SK-N-SH treated with all-trans-retinoic acid at 6 μM for 48 hours (cell line): ENCODE results near the gene PLA2G4A.

Source experiments
- ATAC-seq: fragments of 200-7000 bp; cut with Tn5 transposase; 3 replicates; pipeline ENCODE4 v1.9.1; 2020; ENCODE audit warnings: mild to moderate bottlenecking, moderate library complexity
- ARNTL ChIP-seq: fragments of 450-650 bp; formaldehyde crosslinking; IDR thresholded peaks from 2 replicates; pipeline ENCODE4 v1.5.0; 2020; ENCODE audit warnings: low read depth, mild to moderate bottlenecking, moderate library complexity, borderline replicate concordance
- BACH2 ChIP-seq: fragments of 250-450 bp; sonication (Bioruptor Pico); IDR thresholded peaks from 2 replicates; pipeline ENCODE4 v1.9.0; 2021; ENCODE audit warnings: mild to moderate bottlenecking, borderline replicate concordance
- CSDC2 ChIP-seq: fragments of 250-450 bp; sonication (Bioruptor Pico); IDR thresholded peaks from 2 replicates; pipeline ENCODE4 v1.5.0; 2020; ENCODE audit warnings: mild to moderate bottlenecking, moderate library complexity
- ESRRG ChIP-seq: fragments of 250-450 bp; sonication (Bioruptor Pico); IDR thresholded peaks from 2 replicates; pipeline ENCODE4 v1.6.1; 2021; ENCODE audit warnings: mild to moderate bottlenecking
- GLIS3 ChIP-seq: fragments of 250-450 bp; sonication (Bioruptor Pico); IDR thresholded peaks from 2 replicates; pipeline ENCODE4 v1.5.0; 2020; ENCODE audit warnings: mild to moderate bottlenecking, moderate library complexity
- ISL1 ChIP-seq: fragments of 250-450 bp; sonication (Bioruptor Pico); IDR thresholded peaks from 2 replicates; pipeline ENCODE4 v2.1.2; 2022; ENCODE audit warnings: mild to moderate bottlenecking, moderate library complexity
- OSR1 ChIP-seq: fragments of 250-450 bp; sonication (Bioruptor Pico); IDR thresholded peaks from 2 replicates; pipeline ENCODE4 v1.8.0; 2022; ENCODE audit warnings: moderate library complexity, mild to moderate bottlenecking, inconsistent platforms
- SNAI2 ChIP-seq: fragments of 250-450 bp; sonication (Bioruptor Pico); IDR thresholded peaks from 2 replicates; pipeline ENCODE4 v1.5.0; 2020; ENCODE audit warnings: mild to moderate bottlenecking, moderate library complexity
- TCF4 ChIP-seq: fragments of 250-450 bp; sonication (Bioruptor Pico); IDR thresholded peaks from 2 replicates; pipeline ENCODE4 v1.8.0; 2021; ENCODE audit warnings: mild to moderate bottlenecking, moderate library complexity, borderline replicate concordance
- ZC3H10 ChIP-seq: fragments of 250-450 bp; sonication (Bioruptor Pico); IDR thresholded peaks from 2 replicates; pipeline ENCODE4 v1.5.1; 2021; ENCODE audit warnings: mild to moderate bottlenecking, moderate library complexity
- ZFP3 ChIP-seq: fragments of 250-450 bp; sonication (Bioruptor Pico); IDR thresholded peaks from 2 replicates; pipeline ENCODE4 v1.5.0; 2020; ENCODE audit warnings: mild to moderate bottlenecking, moderate library complexity
- ZFP30 ChIP-seq: fragments of 450-650 bp; formaldehyde crosslinking; IDR thresholded peaks from 2 replicates; pipeline ENCODE4 v1.5.0; 2022; ENCODE audit warnings: mild to moderate bottlenecking, moderate library complexity
- ZNF565 ChIP-seq: fragments of 450-650 bp; formaldehyde crosslinking; conservative IDR thresholded peaks from 2 replicates; pipeline ENCODE4 v1.5.0; 2020; ENCODE audit warnings: low read depth, mild to moderate bottlenecking, moderate library complexity
- ZNF70 ChIP-seq: fragments of 450-650 bp; formaldehyde crosslinking; IDR thresholded peaks from 2 replicates; pipeline ENCODE4 v1.5.0; 2020; ENCODE audit warnings: mild to moderate bottlenecking, moderate library complexity
- TF ChIP-seq, protein P1 (sequence below): fragments of 250-450 bp; sonication (Bioruptor Pico); IDR thresholded peaks from 2 replicates; pipeline ENCODE4 v1.5.1; 2020; ENCODE audit warnings: low read depth, mild to moderate bottlenecking, moderate library complexity
- TF ChIP-seq, protein P2 (sequence below): fragments of 250-450 bp; sonication (Bioruptor Pico); IDR thresholded peaks from 2 replicates; pipeline ENCODE4 v1.8.0; 2021; ENCODE audit warnings: low read depth, mild to moderate bottlenecking, moderate library complexity, borderline replicate concordance
- TF ChIP-seq, protein P3 (sequence below): fragments of 250-450 bp; sonication (Bioruptor Pico); IDR thresholded peaks from 2 replicates; pipeline ENCODE4 v1.5.1; 2021; ENCODE audit warnings: mild to moderate bottlenecking, moderate library complexity
- TF ChIP-seq, protein P4 (sequence below): fragments of 250-450 bp; sonication (Bioruptor Pico); IDR thresholded peaks from 2 replicates; pipeline ENCODE4 v1.8.0; 2020; ENCODE audit warnings: mild to moderate bottlenecking, moderate library complexity, borderline replicate concordance

The PLA2G4A gene

DNA sequence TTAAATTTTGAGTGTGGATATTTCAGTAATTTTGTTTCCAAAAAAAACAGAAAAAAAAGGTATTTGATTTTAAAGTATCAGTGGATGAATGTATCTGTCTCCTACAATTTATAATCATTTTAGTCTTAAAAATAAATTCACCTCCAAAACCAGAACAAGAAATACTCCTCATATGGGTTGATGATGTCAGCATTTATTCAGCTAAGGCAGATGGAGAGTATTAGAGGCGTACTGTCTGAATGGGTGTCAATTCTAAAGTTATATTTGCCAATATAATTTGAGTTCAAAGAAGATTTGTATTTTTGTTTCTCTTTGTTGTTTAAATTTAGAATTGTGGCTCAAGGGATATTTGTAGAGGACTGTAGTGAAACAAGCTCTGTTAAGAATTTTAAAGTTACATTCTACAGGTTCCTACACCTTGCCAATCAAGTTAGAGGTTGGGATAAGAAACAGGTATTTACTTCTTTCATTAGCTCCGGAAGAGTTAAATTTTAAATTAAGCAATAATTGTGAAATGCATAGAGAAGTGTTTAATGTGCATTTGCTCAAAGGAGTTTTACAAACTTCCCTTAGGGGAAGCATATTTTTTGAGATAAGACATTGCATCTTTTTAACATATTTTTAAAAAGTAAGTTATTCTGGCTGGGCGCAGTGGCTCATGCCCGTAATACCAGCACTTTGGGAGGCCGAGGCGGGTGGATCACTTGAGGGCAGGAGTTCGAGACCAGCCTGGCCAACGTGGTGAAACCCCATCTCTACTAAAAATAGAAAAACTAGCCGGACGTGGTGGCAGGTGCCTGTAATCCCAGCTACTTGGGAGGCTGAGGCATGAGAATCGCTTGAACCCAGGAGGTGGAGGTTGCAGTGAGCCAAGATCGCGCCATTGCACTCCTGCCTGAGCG, 1.2 kb downstream of the PLA2G4A start:
- TF ChIP-seq, protein P1, sequence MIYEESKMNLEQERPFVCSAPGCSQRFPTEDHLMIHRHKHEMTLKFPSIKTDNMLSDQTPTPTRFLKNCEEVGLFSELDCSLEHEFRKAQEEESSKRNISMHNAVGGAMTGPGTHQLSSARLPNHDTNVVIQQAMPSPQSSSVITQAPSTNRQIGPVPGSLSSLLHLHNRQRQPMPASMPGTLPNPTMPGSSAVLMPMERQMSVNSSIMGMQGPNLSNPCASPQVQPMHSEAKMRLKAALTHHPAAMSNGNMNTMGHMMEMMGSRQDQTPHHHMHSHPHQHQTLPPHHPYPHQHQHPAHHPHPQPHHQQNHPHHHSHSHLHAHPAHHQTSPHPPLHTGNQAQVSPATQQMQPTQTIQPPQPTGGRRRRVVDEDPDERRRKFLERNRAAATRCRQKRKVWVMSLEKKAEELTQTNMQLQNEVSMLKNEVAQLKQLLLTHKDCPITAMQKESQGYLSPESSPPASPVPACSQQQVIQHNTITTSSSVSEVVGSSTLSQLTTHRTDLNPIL (CRISPR knock-in tag): no peak
- no peak for TF ChIP-seq BACH2 (CRISPR knock-in tag)
- TF ChIP-seq ZFP30 (CRISPR knock-in tag): no peak
- 0 out of 2 replicates have a peak, but pooled peaks have one; percentile 15 for TF ChIP-seq OSR1 (CRISPR knock-in tag)
- no peak for TF ChIP-seq ZFP3 (CRISPR knock-in tag)
- peak; percentile 43 for ATAC-seq

DNA sequence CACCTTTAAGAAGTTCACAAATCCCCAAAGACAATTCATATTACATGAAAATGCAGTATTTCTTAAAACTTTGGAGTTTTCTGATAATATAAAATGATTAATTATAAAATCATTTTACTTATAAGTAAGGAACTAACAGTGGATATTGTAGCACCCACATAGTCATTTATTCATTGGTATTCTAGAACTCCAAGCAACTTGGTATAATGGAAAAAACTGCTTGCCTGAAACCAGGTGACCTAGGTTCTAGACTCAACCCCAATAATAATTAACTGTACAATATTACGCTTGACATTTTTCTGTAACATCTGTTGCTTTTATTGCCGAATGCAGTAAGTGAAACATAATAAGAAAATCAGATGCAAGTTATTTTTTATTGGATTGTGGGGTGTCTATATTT, 2.4 kb downstream of the PLA2G4A start:
- no peak for TF ChIP-seq ZFP3 (CRISPR knock-in tag)
- TF ChIP-seq GLIS3: no peak
- TF ChIP-seq, protein P2, sequence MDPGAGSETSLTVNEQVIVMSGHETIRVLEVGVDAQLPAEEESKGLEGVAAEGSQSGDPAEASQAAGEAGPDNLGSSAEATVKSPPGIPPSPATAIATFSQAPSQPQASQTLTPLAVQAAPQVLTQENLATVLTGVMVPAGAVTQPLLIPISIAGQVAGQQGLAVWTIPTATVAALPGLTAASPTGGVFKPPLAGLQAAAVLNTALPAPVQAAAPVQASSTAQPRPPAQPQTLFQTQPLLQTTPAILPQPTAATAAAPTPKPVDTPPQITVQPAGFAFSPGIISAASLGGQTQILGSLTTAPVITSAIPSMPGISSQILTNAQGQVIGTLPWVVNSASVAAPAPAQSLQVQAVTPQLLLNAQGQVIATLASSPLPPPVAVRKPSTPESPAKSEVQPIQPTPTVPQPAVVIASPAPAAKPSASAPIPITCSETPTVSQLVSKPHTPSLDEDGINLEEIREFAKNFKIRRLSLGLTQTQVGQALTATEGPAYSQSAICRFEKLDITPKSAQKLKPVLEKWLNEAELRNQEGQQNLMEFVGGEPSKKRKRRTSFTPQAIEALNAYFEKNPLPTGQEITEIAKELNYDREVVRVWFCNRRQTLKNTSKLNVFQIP: no peak
- no peak for TF ChIP-seq BACH2 (CRISPR knock-in tag)
- no peak for TF ChIP-seq ZNF565 (CRISPR knock-in tag)
- no peak for TF ChIP-seq ZNF70 (CRISPR knock-in tag)
- no peak for TF ChIP-seq SNAI2 (CRISPR knock-in tag)
- TF ChIP-seq ISL1 (CRISPR knock-in tag): no peak
- ATAC-seq: no peak

DNA sequence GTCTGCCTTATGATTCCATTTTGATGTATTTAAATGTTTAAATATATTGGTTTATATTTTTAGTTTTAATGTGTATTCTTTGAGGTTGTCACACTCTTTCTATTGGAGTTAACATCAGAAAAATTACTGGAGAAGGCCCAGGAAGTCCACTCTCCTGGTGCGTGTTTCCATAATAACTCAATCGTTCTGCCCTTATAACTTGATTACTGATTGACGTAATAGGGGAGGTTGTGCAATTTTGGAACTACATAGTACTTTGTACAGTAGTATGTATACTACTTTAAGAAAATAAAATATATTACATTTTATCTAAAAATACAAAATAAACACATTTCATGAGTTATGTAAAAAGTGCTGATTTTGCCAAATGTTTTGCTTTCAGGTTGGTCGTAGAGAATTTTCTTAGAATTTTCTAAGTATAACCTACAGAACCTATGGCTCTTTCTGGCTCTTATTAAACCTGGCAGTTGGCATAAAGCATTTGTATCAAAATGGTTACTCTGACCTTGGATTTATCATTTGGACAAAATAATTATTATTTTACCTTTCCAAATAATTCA, 5.7 kb downstream of the PLA2G4A start:
- no peak for ATAC-seq
- TF ChIP-seq ESRRG (CRISPR knock-in tag) (no peak), ZC3H10 (CRISPR knock-in tag) (no peak), OSR1 (CRISPR knock-in tag) (no peak), SNAI2 (CRISPR knock-in tag) (no peak), ZFP30 (CRISPR knock-in tag) (no peak)
- TF ChIP-seq, protein P3, sequence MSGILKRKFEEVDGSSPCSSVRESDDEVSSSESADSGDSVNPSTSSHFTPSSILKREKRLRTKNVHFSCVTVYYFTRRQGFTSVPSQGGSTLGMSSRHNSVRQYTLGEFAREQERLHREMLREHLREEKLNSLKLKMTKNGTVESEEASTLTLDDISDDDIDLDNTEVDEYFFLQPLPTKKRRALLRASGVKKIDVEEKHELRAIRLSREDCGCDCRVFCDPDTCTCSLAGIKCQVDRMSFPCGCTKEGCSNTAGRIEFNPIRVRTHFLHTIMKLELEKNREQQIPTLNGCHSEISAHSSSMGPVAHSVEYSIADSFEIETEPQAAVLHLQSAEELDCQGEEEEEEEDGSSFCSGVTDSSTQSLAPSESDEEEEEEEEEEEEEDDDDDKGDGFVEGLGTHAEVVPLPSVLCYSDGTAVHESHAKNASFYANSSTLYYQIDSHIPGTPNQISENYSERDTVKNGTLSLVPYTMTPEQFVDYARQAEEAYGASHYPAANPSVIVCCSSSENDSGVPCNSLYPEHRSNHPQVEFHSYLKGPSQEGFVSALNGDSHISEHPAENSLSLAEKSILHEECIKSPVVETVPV (CRISPR knock-in tag): no peak
- TF ChIP-seq, protein P1 (CRISPR knock-in tag): no peak
- TF ChIP-seq, protein P4, sequence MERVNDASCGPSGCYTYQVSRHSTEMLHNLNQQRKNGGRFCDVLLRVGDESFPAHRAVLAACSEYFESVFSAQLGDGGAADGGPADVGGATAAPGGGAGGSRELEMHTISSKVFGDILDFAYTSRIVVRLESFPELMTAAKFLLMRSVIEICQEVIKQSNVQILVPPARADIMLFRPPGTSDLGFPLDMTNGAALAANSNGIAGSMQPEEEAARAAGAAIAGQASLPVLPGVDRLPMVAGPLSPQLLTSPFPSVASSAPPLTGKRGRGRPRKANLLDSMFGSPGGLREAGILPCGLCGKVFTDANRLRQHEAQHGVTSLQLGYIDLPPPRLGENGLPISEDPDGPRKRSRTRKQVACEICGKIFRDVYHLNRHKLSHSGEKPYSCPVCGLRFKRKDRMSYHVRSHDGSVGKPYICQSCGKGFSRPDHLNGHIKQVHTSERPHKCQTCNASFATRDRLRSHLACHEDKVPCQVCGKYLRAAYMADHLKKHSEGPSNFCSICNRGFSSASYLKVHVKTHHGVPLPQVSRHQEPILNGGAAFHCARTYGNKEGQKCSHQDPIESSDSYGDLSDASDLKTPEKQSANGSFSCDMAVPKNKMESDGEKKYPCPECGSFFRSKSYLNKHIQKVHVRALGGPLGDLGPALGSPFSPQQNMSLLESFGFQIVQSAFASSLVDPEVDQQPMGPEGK (CRISPR knock-in tag): no peak

DNA sequence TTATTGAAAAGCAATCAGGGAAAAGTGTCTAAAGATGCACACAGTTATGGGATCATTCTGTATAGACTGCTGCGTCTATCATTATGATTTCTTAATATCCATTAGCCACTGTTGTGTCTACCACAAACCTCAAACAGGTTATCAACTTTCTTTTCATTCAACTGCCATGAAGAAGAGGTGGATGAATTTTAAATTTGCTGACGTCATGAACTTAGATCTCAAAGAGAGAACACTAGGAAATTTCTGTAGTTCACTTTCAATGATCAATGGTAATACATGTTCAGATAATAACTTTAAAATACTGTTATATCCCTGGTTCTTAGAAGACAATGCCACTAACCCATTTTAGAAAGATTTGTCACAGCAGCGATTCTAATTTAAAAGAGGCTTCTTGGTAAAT, 6.7 kb downstream of the PLA2G4A start:
- TF ChIP-seq, protein P1 (CRISPR knock-in tag): no peak
- TF ChIP-seq, protein P2: no peak
- TF ChIP-seq ZFP30 (CRISPR knock-in tag) (no peak), TCF4 (CRISPR knock-in tag) (no peak), ARNTL (CRISPR knock-in tag) (no peak), BACH2 (CRISPR knock-in tag) (no peak), SNAI2 (CRISPR knock-in tag) (no peak), OSR1 (CRISPR knock-in tag) (no peak), GLIS3 (no peak), CSDC2 (CRISPR knock-in tag) (no peak), ZC3H10 (CRISPR knock-in tag) (no peak)
- TF ChIP-seq, protein P3 (CRISPR knock-in tag): no peak
- TF ChIP-seq, all 23 proteins: peak for 0
- ATAC-seq: no peak
